AG04450 (cell line): Measurements from ENCODE around the gene CDK12. TPM values are rescaled to one million over a fixed set of nuclear protein-coding genes. Genes with fewer than 3 reads are reported as not detected.
"Not testable (repeated sequence)": the region's sequence is repeated elsewhere in the genome, so short reads cannot be mapped to it uniquely, and the experiment has no call there.

Experiments used
- CTCF ChIA-PET: fragments of 300-600, 350-600 bp; formaldehyde crosslinking; extraction: SDS; loops from one replicate; lab custom pipeline; 2022; ENCODE audit warnings: antibody characterized with exemption, inconsistent platforms; lab: Charles Lee
- POLR2A ChIA-PET: fragments of 350-600 bp; formaldehyde crosslinking; extraction: SDS; loops from one replicate; lab custom pipeline; 2021; ENCODE audit warnings: antibody characterized with exemption, inconsistent platforms; lab: Yijun Ruan, JAX
- DNase-seq: peaks from one replicate; pipeline ENCODE4 v3.0.0-alpha.2; 2011; ENCODE audit warnings: low read depth, low spot score
- H3K27ac ChIP-seq: one replicate; pipeline ENCODE4 v1.5.1; 2012; ENCODE audit warnings: low read depth, low read length, control low read depth
- H3K27me3 ChIP-seq: one replicate; pipeline ENCODE4 v1.6.0; 2012; ENCODE audit warnings: low read length; ENCODE audit not compliant: control insufficient read depth, insufficient read depth
- H3K4me3 ChIP-seq: 2 replicates; pipeline ENCODE4 v1.5.1; 2011; ENCODE audit warnings: mild to moderate bottlenecking, low read depth, low read length, control low read depth
- H3K9me3 ChIP-seq: 2 replicates; pipeline ENCODE4 v1.5.1; 2012; ENCODE audit warnings: low read length; ENCODE audit not compliant: control insufficient read depth, insufficient read depth
- CTCF ChIP-seq: IDR thresholded peaks from 2 replicates; pipeline ENCODE4 v1.5.1; 2011; ENCODE audit warnings: low read depth, low read length, control low read depth, inconsistent platforms
- polyA plus RNA-seq: library from polyadenylated mRNA; depleted of rRNA; stranded (reverse); fragments of >200 nt; gene quantifications from 2 replicates; pipeline ENCODE4 v1.2.3, GENCODE V29; 2011

The CDK12 gene
- polyA plus RNA-seq, 1 experiment, result 21.7 TPM

GRCh38 chr17:39483506-39483905, 22.2 kb downstream of the CDK12 start:
- no peaks in the 10 kb centered on the region for H3K9me3 ChIP-seq
- ChIA-PET CTCF (no interaction called here), POLR2A (interaction anchor here (0.7 kb wide), 1 partner anchor 33 kb away, joined by 5 read pairs; the partner anchor contains the start of gene MED1)
- TF ChIP-seq CTCF, result no peak
- H3K4me3 ChIP-seq, result no peak overlapping the region
- DNase-seq, result no peak
- no peak overlapping the region for H3K27ac ChIP-seq
- no peaks in the 10 kb centered on the region for H3K27me3 ChIP-seq

- TF ChIP-seq CTCF, result no peak
- H3K9me3 ChIP-seq, result no peaks in the 10 kb centered on the region
- CTCF ChIA-PET, result no interaction called here
- H3K27ac ChIP-seq, result no peak overlapping the region
- no peak overlapping the region for H3K4me3 ChIP-seq
- DNase-seq, result no peak
- no peaks in the 10 kb centered on the region for H3K27me3 ChIP-seq
- POLR2A ChIA-PET, result no interaction called here
These were observed 22.9 kb downstream of the CDK12 start for GRCh38 chr17:39484178-39484577.

- Histone ChIP-seq H3K9me3 (no peaks in the 10 kb centered on the region), H3K27me3 (no peaks in the 10 kb centered on the region), H3K4me3 (no peak overlapping the region), H3K27ac (peak overlapping the region; percentile 89)
- CTCF ChIA-PET, result interaction anchor here (0.6 to 1.0 kb wide), 2 partner anchors 85 to 136 kb away, joined by 3 to 5 read pairs; no protein-coding TSS in a partner anchor
- POLR2A ChIA-PET, result interaction anchor here (0.7 to 1.5 kb wide), 5 partner anchors 23 to 269 kb away, joined by 4 to 14 read pairs (median 5); partner anchors contain the start of genes CDK12 and MED1
- DNase-seq, result peak; percentile 88
- no peak for TF ChIP-seq CTCF
These were observed 24.3 kb downstream of the CDK12 start for GRCh38 chr17:39485555-39485954.

- Histone ChIP-seq H3K27ac (peak overlapping the region; percentile 89), H3K9me3 (no peaks in the 10 kb centered on the region), H3K27me3 (no peaks in the 10 kb centered on the region), H3K4me3 (no peak overlapping the region)
- POLR2A ChIA-PET, result interaction anchor here (0.8 to 1.5 kb wide), 3 partner anchors 24 to 35 kb away, joined by 5 to 14 read pairs (median 6); partner anchors contain the start of genes CDK12 and MED1
- CTCF ChIA-PET, result interaction anchor here (0.7 kb wide), 1 partner anchor 201 kb away, joined by 6 read pairs; no protein-coding TSS in a partner anchor
- no peak for DNase-seq
- no peak for TF ChIP-seq CTCF
These were observed 25.0 kb downstream of the CDK12 start for GRCh38 chr17:39486242-39486641.

GRCh38 chr17:39487490-39487889, 26.2 kb downstream of the CDK12 start:
- POLR2A ChIA-PET, H3K9me3 ChIP-seq, CTCF ChIA-PET: not testable (repeated sequence)

More at GRCh38 chr17:39487490-39487889, 26.2 kb downstream of the CDK12 start:
- H3K4me3 ChIP-seq, H3K27ac ChIP-seq, DNase-seq, H3K27me3 ChIP-seq: not testable (repeated sequence)
